DOHH2 (cell line): Measurements from ENCODE around the gene BABAM2.

Experiments used
- H3F3A ChIP-seq: fragments of 200-600 bp; sonication (generic), shearing (Covaris generic); 2 replicates; pipeline ENCODE4 v1.6.0; 2016; ENCODE audit warnings: antibody characterized with exemption, mild to moderate bottlenecking; ENCODE audit not compliant: control insufficient read depth, insufficient read depth
- H3K27ac ChIP-seq: fragments of 200-600 bp; sonication (generic); 2 replicates; pipeline ENCODE4 v1.5.1; 2014; ENCODE audit warnings: low read depth, mild to moderate bottlenecking, low read length, moderate library complexity
- H3K27me3 ChIP-seq: fragments of 200-600 bp; sonication (generic); 2 replicates; pipeline ENCODE4 v1.6.1; 2014; ENCODE audit warnings: mild to moderate bottlenecking, low read length, mixed read lengths; ENCODE audit not compliant: control insufficient read depth
- H3K36me3 ChIP-seq: fragments of 200-600 bp; sonication (generic); 2 replicates; pipeline ENCODE4 v1.6.1; 2014; ENCODE audit warnings: mild to moderate bottlenecking, low read length, moderate library complexity, mixed read lengths; ENCODE audit not compliant: control insufficient read depth
- H3K4me1 ChIP-seq: fragments of 200-600 bp; sonication (generic); 2 replicates; pipeline ENCODE4 v1.6.1; 2014; ENCODE audit warnings: mild to moderate bottlenecking, low read length, mixed read lengths; ENCODE audit not compliant: control insufficient read depth
- H3K4me2 ChIP-seq: fragments of 200-600 bp; sonication (generic); 2 replicates; pipeline ENCODE4 v1.6.0; 2014; ENCODE audit warnings: mild to moderate bottlenecking, low read length, moderate library complexity
- H3K4me3 ChIP-seq: fragments of 200-600 bp; sonication (generic); 2 replicates; pipeline ENCODE4 v1.5.1; 2014; ENCODE audit warnings: mild to moderate bottlenecking, low read length, mixed read lengths
- H3K79me2 ChIP-seq: fragments of 200-600 bp; sonication (generic); 2 replicates; pipeline ENCODE4 v1.6.1; 2014; ENCODE audit warnings: mild to moderate bottlenecking, low read length, mixed read lengths; ENCODE audit not compliant: control insufficient read depth
- H3K9me2 ChIP-seq: fragments of 200-600 bp; sonication (generic); replicated peaks from 2 replicates; pipeline ENCODE4 v1.6.1; 2014; ENCODE audit warnings: mild to moderate bottlenecking, low read length, mixed read lengths; ENCODE audit not compliant: control insufficient read depth
- H3K9me3 ChIP-seq: fragments of 200-600 bp; sonication (generic); 2 replicates; pipeline ENCODE4 v1.6.1; 2014; ENCODE audit warnings: antibody characterized with exemption, low read length, mixed read lengths; ENCODE audit not compliant: control insufficient read depth, insufficient read depth
- H4K20me1 ChIP-seq: fragments of 200-600 bp; sonication (generic); 2 replicates; pipeline ENCODE4 v1.6.0; 2014; ENCODE audit warnings: low read depth, mild to moderate bottlenecking, antibody characterized with exemption, low read length, moderate library complexity; ENCODE audit not compliant: control insufficient read depth, insufficient read depth
- CTCF ChIP-seq: fragments of 200-600 bp; sonication (generic); IDR thresholded peaks from one replicate; pipeline ENCODE4 v1.5.1; 2014; ENCODE audit warnings: antibody characterized with exemption, mild to moderate bottlenecking, low read depth, low read length; ENCODE audit not compliant: poor library complexity, severe bottlenecking
- EZH2phosphoT487 ChIP-seq: fragments of 200-600 bp; sonication (generic); IDR thresholded peaks from 2 replicates; pipeline ENCODE4 v1.6.1; 2017; ENCODE audit warnings: borderline replicate concordance, mild to moderate bottlenecking, antibody characterized with exemption, low read length, moderate library complexity, mixed read lengths

BABAM2 gene

GRCh38 chr2:28314968-28315367 lies 424.4 kb downstream of the BABAM2 start:
- Histone ChIP-seq H3K27ac (no peak overlapping the region), H3K4me2 (no peak overlapping the region), H3K36me3 (no peaks in the 10 kb centered on the region), H3K27me3 (no peaks in the 10 kb centered on the region), H3F3A (no peaks in the 10 kb centered on the region), H3K79me2 (no peaks in the 10 kb centered on the region), H3K9me3 (no peaks in the 10 kb centered on the region), H4K20me1 (no peaks in the 10 kb centered on the region), H3K9me2 (no peaks in the 10 kb centered on the region), H3K4me1 (no peaks in the 10 kb centered on the region), H3K4me3 (no peak overlapping the region)
- TF ChIP-seq EZH2phosphoT487 (no peak), CTCF (no peak)

DNA sequence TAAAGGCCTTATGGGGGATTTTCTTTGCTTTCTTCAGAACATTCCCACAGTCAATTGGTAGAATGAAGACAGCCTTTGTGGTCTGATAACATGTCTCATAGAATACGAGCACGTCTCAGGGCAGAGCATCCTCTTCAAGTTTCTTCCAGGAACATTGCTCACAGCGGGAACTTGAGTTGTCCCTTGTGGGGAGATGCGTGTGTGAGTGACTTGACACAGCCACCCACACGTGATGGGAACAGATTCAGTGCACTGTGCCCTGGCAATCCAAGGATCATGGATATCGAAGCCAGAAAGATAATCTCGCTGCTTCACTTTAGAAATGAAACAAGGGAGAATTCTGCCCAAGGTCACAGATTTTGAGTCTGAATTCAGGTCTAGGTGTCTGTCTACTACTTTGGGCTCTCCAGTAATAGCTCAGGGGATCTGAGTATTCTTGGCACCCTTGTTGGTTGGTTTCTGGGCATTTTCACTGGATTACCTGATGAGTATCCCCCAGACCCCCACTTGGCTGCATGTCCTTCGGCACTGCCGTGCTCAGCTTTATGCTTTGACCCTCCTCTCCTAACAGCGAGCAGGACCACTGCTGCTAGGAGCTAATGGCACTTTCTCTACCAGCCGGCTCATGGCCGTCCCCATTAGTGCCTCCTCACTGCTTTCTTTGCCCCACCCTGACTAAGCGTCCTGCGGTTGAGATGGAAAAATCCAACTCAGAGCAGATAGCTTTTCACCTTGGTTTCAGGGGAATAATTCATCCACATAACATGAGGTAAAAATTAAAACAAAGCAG lies 426.2 kb downstream of the BABAM2 start:
- Histone ChIP-seq H3K4me1 (no peaks in the 10 kb centered on the region), H3K4me3 (no peak overlapping the region), H3K36me3 (no peaks in the 10 kb centered on the region), H3K9me3 (no peaks in the 10 kb centered on the region), H3K27ac (no peak overlapping the region), H4K20me1 (no peaks in the 10 kb centered on the region), H3K4me2 (no peak overlapping the region), H3F3A (no peaks in the 10 kb centered on the region), H3K27me3 (no peaks in the 10 kb centered on the region), H3K9me2 (no peaks in the 10 kb centered on the region), H3K79me2 (no peaks in the 10 kb centered on the region)
- TF ChIP-seq EZH2phosphoT487 (no peak), CTCF (no peak)

- no peaks in the 10 kb centered on the region for H3K27me3 ChIP-seq
- no peaks in the 10 kb centered on the region for H4K20me1 ChIP-seq
- H3K36me3 ChIP-seq: no peaks in the 10 kb centered on the region
- H3K4me2 ChIP-seq: no peak overlapping the region
- H3F3A ChIP-seq: no peaks in the 10 kb centered on the region
- no peak overlapping the region for H3K4me3 ChIP-seq
- H3K79me2 ChIP-seq: no peaks in the 10 kb centered on the region
- H3K9me2 ChIP-seq: no peaks in the 10 kb centered on the region
- H3K9me3 ChIP-seq: no peaks in the 10 kb centered on the region
- H3K4me1 ChIP-seq: no peaks in the 10 kb centered on the region
- TF ChIP-seq CTCF (no peak), EZH2phosphoT487 (no peak)
- H3K27ac ChIP-seq: no peak overlapping the region
Observed at GRCh38 chr2:28317390-28317789, 426.9 kb downstream of the BABAM2 start.
